NCI-H2196 (cell line): ENCODE data around the gene RPL18.
A peak's percentile ranks its signal among the peaks of the same experiment; 100 is the strongest.
"Not testable (repeated sequence)": the region's sequence is repeated elsewhere in the genome, so short reads cannot be mapped to it uniquely, and the experiment has no call there.

Source experiments
- DNase-seq: peaks from one replicate; lab custom pipeline; 2025; ENCODE audit not compliant: unreplicated experiment; lab: John Stamatoyannopoulos, UW

RPL18 gene

DNA sequence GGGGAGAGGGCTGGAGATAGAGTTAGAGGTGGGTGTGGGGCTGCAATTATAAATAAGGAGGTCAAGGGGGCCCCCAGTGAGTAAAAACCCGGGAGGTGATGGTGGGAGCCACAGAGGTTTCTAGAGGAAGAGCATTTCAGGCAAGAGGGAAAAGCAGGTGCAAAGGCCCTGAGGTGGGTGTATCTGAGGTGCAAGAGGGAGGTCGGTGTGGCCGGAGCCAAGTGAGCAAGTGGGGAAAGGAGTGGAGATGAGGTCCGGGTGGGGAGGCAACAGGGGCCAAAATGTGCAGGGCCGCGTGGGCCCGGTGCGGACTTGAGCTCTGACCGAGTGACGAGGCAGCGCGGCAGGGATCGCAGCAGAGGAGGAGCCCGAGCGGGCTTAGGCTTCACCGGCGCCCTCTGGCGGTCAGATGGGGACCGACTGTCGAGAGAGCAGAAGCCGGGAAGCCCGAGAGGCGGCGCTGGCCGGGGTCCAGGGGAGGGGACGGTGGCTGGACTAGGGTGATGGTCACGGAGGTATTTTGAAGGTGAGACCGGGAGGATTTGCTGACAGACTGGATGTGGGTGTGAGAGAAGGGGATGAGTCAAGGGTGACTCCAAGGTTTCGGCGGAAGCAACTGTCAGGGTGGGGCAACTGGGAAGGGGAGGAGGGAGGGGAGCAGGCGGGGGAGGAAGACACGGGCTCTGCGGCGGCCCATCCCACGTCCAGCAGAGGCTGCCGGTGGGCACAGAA lies 30.1 kb downstream of the RPL18 start:
- DNase-seq, result peak; percentile 95

DNA sequence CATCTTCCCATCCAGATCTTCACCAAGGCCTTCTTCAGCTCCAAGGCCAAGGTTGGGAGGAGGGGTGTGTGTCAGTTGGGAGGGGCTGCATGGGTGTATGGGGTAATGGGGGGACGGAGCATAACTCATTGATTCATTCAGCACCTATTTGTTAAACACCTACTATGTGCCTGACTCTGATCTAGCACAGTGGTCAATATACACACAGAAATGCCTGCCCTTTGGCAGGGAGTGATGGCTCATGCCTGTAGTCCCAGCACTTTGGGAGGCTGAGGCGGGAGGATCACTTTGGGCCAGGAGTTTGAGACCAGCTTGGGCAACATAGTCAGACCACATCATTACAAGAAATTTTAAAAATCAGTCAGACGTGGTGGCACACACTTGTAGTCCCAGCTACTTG lies 31.6 kb downstream of the RPL18 start:
- no peak for DNase-seq

DNA sequence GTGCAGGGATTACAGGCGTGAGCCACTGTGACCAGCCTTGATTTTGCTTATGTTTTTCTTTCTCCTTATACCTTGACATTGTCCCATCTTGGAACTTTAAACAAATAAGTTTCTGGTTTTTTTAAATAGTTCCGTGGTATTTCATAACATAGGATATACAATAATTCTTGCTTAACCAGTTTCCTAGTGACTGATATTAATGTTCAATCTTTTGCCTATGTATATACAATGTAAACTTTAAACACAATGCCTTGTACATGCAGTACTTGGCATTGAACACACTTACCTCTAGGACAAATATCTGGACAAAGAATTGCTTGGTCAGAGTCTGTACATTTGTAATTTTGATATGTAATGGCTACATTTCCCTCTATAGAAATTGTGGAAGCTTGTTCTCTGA lies 36.8 kb downstream of the RPL18 start:
- no peak for DNase-seq

DNA sequence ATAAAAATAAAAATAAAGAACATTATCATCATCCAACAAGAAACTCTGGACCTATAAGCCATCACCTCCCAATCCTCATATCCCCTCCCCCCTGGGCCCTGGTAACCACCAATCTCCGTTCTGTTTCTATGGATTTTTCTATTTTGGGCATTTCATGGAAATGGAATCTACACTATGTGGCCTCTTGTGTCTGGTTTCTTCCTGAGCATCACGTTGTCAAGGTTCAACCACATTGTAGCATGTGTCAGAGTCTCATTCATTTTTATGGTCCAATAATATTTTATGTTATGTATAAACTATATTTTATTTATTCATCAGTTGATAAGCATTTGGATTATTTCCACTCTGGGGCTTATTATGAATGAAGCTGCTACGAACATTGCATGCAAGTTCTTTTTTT lies 40.1 kb downstream of the RPL18 start:
- no peak for DNase-seq

DNA sequence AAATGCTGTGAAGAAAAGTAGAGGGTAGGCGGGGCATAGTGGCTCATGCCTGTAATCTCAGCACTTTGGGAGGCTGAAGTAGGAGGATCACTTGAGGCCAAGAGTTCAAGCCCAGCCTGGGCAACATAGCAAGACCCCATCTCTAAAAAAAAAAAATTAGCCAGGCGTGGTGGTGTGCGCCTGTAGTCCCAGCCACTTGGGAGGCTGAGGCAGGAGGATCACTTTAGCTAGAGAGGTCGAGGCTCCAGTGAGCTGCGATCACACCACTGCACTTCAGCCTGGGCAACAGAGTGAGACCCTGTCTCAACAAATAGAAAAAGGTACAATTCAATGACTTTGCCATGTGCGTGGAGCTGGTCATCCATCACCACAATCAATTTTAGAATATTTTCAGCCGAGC lies 41.1 kb downstream of the RPL18 start:
- DNase-seq, result not testable (repeated sequence)

DNA sequence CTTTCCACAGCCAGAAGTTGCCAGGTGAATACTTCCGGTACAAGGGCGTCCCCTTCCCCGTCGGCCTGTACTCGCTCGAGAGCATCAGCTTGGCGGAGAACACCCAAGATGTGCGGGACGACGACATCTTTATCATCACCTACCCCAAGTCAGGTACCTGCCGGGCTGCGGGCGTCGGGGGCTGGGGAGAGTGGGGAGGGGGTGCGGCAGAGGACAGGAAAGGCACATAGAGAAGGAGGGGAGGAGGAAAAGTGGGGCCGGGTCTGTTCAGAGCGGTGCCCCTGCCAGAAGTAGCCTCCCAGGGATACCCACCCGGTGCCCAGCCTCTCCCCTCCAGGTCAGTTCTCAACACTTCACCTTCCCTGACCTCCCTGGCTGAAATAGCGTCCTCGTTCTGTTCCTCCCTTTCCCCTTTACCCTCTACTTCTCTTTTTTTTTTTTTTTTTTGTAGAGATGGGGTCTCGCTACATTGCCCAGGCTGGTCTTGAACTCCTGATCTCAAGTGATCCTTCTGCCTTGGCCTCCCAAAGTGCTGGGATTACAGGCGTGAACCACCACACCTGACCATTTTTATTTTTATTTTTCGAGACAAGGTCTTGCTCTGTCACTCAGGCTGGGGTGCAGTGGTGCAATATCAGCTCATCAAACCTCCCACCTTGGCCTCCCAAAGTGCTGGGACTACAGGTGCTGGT lies 42.9 kb downstream of the RPL18 start:
- no peak for DNase-seq

DNA sequence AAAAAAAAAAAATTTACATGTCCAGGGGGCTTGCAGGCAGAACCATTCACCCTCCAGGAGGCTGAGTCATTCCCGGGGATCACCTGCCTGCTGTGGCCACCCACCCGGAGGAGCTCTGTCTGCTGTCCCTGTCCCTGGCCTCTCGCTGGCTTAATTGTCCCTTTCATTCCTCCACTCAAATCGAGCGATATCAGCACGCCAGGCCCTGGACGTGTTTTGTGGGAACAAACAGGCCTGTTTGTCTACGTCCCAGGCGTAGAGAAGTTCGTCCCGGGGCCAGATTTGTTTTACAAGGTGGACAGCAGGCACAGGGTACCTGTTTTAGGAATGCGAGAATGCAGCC lies 45.8 kb downstream of the RPL18 start:
- no peak for DNase-seq

DNA sequence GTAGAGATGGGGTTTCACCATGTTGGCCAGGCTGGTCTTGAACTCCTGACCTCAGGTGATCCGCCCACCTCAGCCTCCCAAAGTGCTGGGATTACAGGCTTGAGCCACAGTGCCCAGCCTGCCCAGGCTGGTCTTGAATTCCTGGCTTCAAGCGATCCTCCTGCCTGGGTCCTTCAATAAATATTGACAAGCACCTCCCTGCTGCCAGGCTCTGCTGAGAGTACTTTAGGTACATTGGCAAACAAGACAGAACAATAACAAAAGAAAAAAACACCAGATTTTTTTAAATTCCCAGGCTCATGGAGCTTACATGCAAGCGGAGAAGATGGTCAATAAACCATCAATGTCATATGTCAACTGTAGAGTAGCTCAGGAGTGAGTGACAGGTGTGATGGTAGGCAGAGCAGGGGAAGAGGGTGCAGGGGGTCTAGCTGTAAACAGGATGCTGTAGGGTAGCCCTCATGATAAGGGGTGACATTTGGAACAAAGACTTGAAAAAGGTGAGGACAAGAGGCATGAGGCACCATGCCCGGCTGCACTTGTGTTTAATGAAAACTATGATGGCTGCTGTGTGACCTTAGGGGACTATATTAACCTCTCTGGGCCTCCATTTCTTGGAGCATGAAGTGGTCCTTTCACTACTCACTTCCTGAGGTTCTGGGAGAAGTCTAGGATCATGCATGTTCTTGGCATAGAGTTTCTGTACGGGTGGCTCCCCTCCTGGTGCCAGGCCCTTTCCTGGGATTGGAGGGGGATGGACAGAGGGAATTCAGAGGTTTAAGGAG lies 47.4 kb downstream of the RPL18 start:
- DNase-seq, result peak; percentile 54

DNA sequence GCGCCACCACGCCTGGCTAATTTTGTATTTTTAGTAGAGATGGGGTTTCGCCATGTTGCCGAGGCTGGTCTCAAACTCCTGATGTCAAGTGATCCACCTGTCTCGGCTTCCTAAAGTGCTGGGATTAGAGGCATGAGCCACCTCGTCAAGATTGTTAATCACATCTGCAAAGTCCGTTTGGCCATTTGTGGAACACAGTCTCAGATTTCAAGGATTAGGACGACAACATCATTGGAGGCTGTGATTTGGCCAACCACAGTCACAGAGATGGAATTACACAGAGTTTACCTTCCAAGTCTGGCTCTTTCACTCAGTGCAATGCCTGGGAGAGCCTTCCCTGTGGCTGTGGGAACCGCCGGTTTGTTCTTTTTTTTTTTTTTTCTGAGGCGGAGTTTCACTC lies 49.2 kb downstream of the RPL18 start:
- peak; percentile 52 for DNase-seq

DNA sequence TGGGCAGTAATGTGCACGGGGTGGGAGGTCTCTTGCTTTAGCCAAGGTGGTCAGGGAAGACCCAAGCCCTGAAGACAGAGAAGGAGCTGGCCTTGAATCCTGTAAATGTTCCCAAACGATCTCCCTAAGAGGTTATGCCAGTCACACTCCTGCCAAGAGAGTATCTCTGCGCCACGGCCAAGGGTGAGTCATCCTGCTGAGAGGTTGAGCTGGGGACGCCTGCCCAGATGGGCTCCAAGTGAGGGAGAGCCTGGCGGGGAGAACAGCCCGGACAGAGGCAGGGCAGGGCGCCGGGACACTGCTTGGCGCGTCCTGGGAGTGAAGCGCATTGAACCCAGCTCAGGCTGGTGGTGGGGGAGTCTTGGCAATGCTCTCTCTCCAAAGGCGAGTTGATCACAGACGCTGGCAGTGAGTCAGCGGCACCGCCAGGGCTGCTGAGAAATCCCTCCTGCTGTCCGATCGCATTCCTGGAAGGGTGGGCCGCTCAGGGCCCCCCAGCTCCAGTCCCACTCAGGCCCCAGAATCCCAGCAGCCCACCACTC lies 50.6 kb downstream of the RPL18 start:
- peak; percentile 85 for DNase-seq
